Hepatic stellate cell (primary cell): Measurements from ENCODE around the gene ATF6B.

Source experiments
- DNase-seq: peaks from one replicate; pipeline ENCODE4 v3.0.0; 2011; ENCODE audit warnings: low spot score

ATF6B gene

GRCh38 chr6:32127717-32128592, at the start of gene ATF6B:
ATF6B (minus strand) TSS chr6:32128246; CDS start chr6:32128207, 39 bp downstream.
- DNase-seq = peak; percentile 99

GRCh38 chr6:32177183-32177787, 49.2 kb upstream of the ATF6B start:
- DNase-seq = no peak

- DNase-seq = no peak
Measured at GRCh38 chr6:32176476-32177182, 48.6 kb upstream of the ATF6B start.

GRCh38 chr6:32175711-32176475, 47.8 kb upstream of the ATF6B start, which contains the start of gene AGPAT1:
AGPAT1 (minus strand) TSS chr6:32176084; CDS start chr6:32171496, 4,588 bp downstream.
- peak; percentile 98 for DNase-seq

GRCh38 chr6:32175322-32175710, 47.3 kb upstream of the ATF6B start:
- no peak for DNase-seq

- DNase-seq = no peak
Measured at GRCh38 chr6:32174416-32174815, 46.4 kb upstream of the ATF6B start.

- no peak for DNase-seq
Measured at GRCh38 chr6:32173051-32173727, 45.1 kb upstream of the ATF6B start.

GRCh38 chr6:32171234-32171633, 43.2 kb upstream of the ATF6B start:
- DNase-seq = no peak

- DNase-seq = no peak
Measured at GRCh38 chr6:32170294-32170693, 42.2 kb upstream of the ATF6B start.

- DNase-seq = no peak
Measured at GRCh38 chr6:32168807-32169591, 41.0 kb upstream of the ATF6B start.

GRCh38 chr6:32168350-32168749, 40.3 kb upstream of the ATF6B start:
- no peak for DNase-seq

GRCh38 chr6:32167761-32168262, 39.8 kb upstream of the ATF6B start:
- DNase-seq = no peak

GRCh38 chr6:32167154-32167760, 39.2 kb upstream of the ATF6B start:
- no peak for DNase-seq

- no peak for DNase-seq
Measured at GRCh38 chr6:32166411-32167061, 38.5 kb upstream of the ATF6B start.

GRCh38 chr6:32164295-32164694, 36.2 kb upstream of the ATF6B start, which contains the start of gene EGFL8:
EGFL8 (plus strand) TSS chr6:32164595; CDS start chr6:32166166, 1,571 bp downstream.
- DNase-seq = no peak

- no peak for DNase-seq
Measured at GRCh38 chr6:32163559-32164258, 35.7 kb upstream of the ATF6B start.

GRCh38 chr6:32158052-32158451, 30.0 kb upstream of the ATF6B start:
- DNase-seq = no peak

- DNase-seq = no peak
Measured at GRCh38 chr6:32156891-32157290, 28.8 kb upstream of the ATF6B start.
